SK-N-SH (cell line): Measurements from ENCODE around the gene ASCL2. TPM values are rescaled to one million over a fixed set of nuclear protein-coding genes. Genes with fewer than 3 reads are reported as not detected.

ENCODE experiments used
- CTCF ChIA-PET: fragments of 300-600, 350-600 bp; formaldehyde crosslinking; extraction: SDS; loops from one replicate; lab custom pipeline; 2021; lab: Yijun Ruan, JAX
- POLR2A ChIA-PET: fragments of 350-600 bp; sonication (Branson Sonifier 250); formaldehyde crosslinking; extraction: SDS; loops from one replicate; lab custom pipeline; 2020; ENCODE audit warnings: antibody characterized with exemption, inconsistent platforms; lab: Yijun Ruan, JAX
- DNase-seq: peaks from one replicate; pipeline ENCODE4 v3.0.0; 2012
- H2AFZ ChIP-seq: fragments of 200-600 bp; sonication (generic); 2 replicates; pipeline ENCODE4 v1.8.1; 2016; ENCODE audit warnings: antibody characterized with exemption, mild to moderate bottlenecking, low read depth
- H3F3A ChIP-seq: fragments of 200-600 bp; sonication (generic); replicated peaks from 2 replicates; pipeline ENCODE3; 2016; ENCODE audit warnings: antibody characterized with exemption, mild to moderate bottlenecking; ENCODE audit not compliant: insufficient read depth
- H3K27ac ChIP-seq, 2 experiments: fragments of 200-500 bp in 1 of 2; fragments of 200-600 bp in 1 of 2; sonication (Bioruptor generic) in 1 of 2; sonication (generic), shearing (Covaris generic) in 1 of 2; 2 replicates each; pipeline versions ENCODE4 v1.5.1 to v1.6.1; 2014 to 2016; ENCODE audit warnings: low read depth in 2 of 2, inconsistent platforms in 1 of 2, low read length in 1 of 2, mild to moderate bottlenecking in 1 of 2, mixed read lengths in 1 of 2
- H3K27me3 ChIP-seq: fragments of 200-600 bp; sonication (generic), shearing (Covaris generic); 2 replicates; pipeline ENCODE4 v1.6.1; 2016; ENCODE audit warnings: mixed run types; ENCODE audit not compliant: insufficient read depth
- H3K36me3 ChIP-seq, 2 experiments: fragments of 200-500 bp in 1 of 2; fragments of 200-600 bp in 1 of 2; sonication (Bioruptor generic) in 1 of 2; sonication (generic) in 1 of 2; replicated peaks in 1 of 2; 2 replicates each; pipeline versions ENCODE3 to v1.5.1; 2014 to 2016; ENCODE audit warnings: low read length in 1 of 2, mild to moderate bottlenecking in 1 of 2; ENCODE audit not compliant: insufficient read depth in 2 of 2, control insufficient read depth in 1 of 2
- H3K4me1 ChIP-seq, 2 experiments: fragments of 200-500 bp in 1 of 2; fragments of 200-600 bp in 1 of 2; sonication (Bioruptor generic) in 1 of 2; sonication (generic), shearing (Covaris generic) in 1 of 2; 2 replicates each; pipeline versions ENCODE4 v1.5.1 to v1.6.1; 2014 to 2016; ENCODE audit warnings: low read depth in 1 of 2, low read length in 1 of 2, mixed run types in 1 of 2; ENCODE audit not compliant: insufficient read depth in 2 of 2, control insufficient read depth in 1 of 2
- H3K4me2 ChIP-seq: fragments of 200-600 bp; sonication (generic), shearing (Covaris generic); 2 replicates; pipeline ENCODE4 v1.6.1; 2017; ENCODE audit warnings: mixed run types
- H3K4me3 ChIP-seq, 2 experiments: fragments of 200-500 bp in 1 of 2; fragments of 200-600 bp in 1 of 2; sonication (Bioruptor generic) in 1 of 2; sonication (generic), shearing (Covaris generic) in 1 of 2; 2 replicates each; pipeline versions ENCODE4 v1.5.1 to v1.8.1; 2014 to 2016; ENCODE audit warnings: low read depth in 2 of 2, inconsistent platforms in 1 of 2, low read length in 1 of 2, mild to moderate bottlenecking in 1 of 2, mixed read lengths in 1 of 2, moderate library complexity in 1 of 2
- H3K79me2 ChIP-seq: fragments of 200-600 bp; sonication (generic); 2 replicates; pipeline ENCODE4 v1.8.1; 2017; ENCODE audit warnings: mild to moderate bottlenecking; ENCODE audit not compliant: insufficient read depth
- H3K9ac ChIP-seq: fragments of 200-600 bp; sonication (generic); 2 replicates; pipeline ENCODE4 v1.6.1; 2017; ENCODE audit warnings: mixed run types
- H3K9me2 ChIP-seq: fragments of 200-600 bp; sonication (generic); 2 replicates; pipeline ENCODE4 v1.6.1; 2017; ENCODE audit warnings: mixed run types
- H3K9me3 ChIP-seq: fragments of 200-600 bp; sonication (generic); 2 replicates; pipeline ENCODE4 v1.6.1; 2017; ENCODE audit warnings: mixed run types, mild to moderate bottlenecking, moderate library complexity
- H4K20me1 ChIP-seq: fragments of 200-600 bp; sonication (generic); 2 replicates; pipeline ENCODE4 v1.6.1; 2017; ENCODE audit warnings: mild to moderate bottlenecking, mixed run types; ENCODE audit not compliant: insufficient read depth
- CHD2 ChIP-seq: fragments of 150-350 bp; IDR thresholded peaks from 2 replicates; pipeline ENCODE4 v1.6.1; 2018; ENCODE audit warnings: low read length; ENCODE audit not compliant: partially characterized antibody
- CTCF ChIP-seq: fragments of 200-600 bp; sonication (generic); IDR thresholded peaks from 2 replicates; pipeline ENCODE4 v1.6.1; 2017; ENCODE audit warnings: antibody characterized with exemption, mild to moderate bottlenecking, moderate library complexity
- EP300 ChIP-seq, 2 experiments: IDR thresholded peaks; 2 replicates each; pipeline versions ENCODE4 v1.4.0 to v1.6.1; 2012; ENCODE audit warnings: borderline replicate concordance in 1 of 2, low read depth in 1 of 2, low read length in 1 of 2
- EZH2phosphoT487 ChIP-seq: fragments of 200-600 bp; sonication (generic); IDR thresholded peaks from 2 replicates; pipeline ENCODE4 v1.6.1; 2017; ENCODE audit warnings: low read depth, mixed run types, mild to moderate bottlenecking, antibody characterized with exemption, moderate library complexity, borderline replicate concordance
- FOSL2 ChIP-seq: IDR thresholded peaks from 2 replicates; pipeline ENCODE4 v1.4.0; 2012; ENCODE audit warnings: low read depth, mild to moderate bottlenecking, moderate library complexity, borderline replicate concordance
- FOXM1 ChIP-seq: IDR thresholded peaks from 2 replicates; pipeline ENCODE4 v1.4.0; 2012; ENCODE audit warnings: low read depth, mild to moderate bottlenecking
- GATA2 ChIP-seq: sonication (generic); formaldehyde crosslinking; IDR thresholded peaks from 2 replicates; pipeline ENCODE4 v1.5.0; 2020; ENCODE audit warnings: mild to moderate bottlenecking, missing genetic modification reagents
- MAX ChIP-seq: IDR thresholded peaks from 2 replicates; pipeline ENCODE4 v1.4.0; 2012; ENCODE audit warnings: low read depth
- MEF2A ChIP-seq: IDR thresholded peaks from 2 replicates; pipeline ENCODE4 v1.4.0; 2012; ENCODE audit warnings: low read depth, borderline replicate concordance
- RAD21 ChIP-seq: IDR thresholded peaks from 2 replicates; pipeline ENCODE4 v1.6.1; 2012; ENCODE audit warnings: mild to moderate bottlenecking, low read length
- RXRA ChIP-seq: IDR thresholded peaks from 2 replicates; pipeline ENCODE4 v1.4.0; 2012; ENCODE audit warnings: low read depth, mild to moderate bottlenecking, borderline replicate concordance
- SMC3 ChIP-seq: IDR thresholded peaks from 2 replicates; pipeline ENCODE4 v1.6.1; 2012; ENCODE audit warnings: low read depth, low read length, improper control_type of control experiment
- TAF1 ChIP-seq: IDR thresholded peaks from 2 replicates; pipeline ENCODE4 v1.6.1; 2012; ENCODE audit warnings: low read depth, mild to moderate bottlenecking, low read length, moderate library complexity, borderline replicate concordance
- TCF12 ChIP-seq: IDR thresholded peaks from 2 replicates; pipeline ENCODE4 v1.4.0; 2012
- ZBTB33 ChIP-seq: IDR thresholded peaks from 2 replicates; pipeline ENCODE4 v1.4.0; 2012; ENCODE audit warnings: low read depth, borderline replicate concordance
- WGBS: methylation state at CpG from one replicate; pipeline ENCODE4 v1.1.6; 2017; ENCODE audit warnings: low lambda C conversion rate; 5-methylcytosine and 5-hydroxymethylcytosine counted together
- polyA plus RNA-seq, 3 experiments: library from polyadenylated mRNA; depleted of rRNA; stranded (reverse); fragments of >200 nt; gene quantifications; 2 replicates each; pipeline ENCODE4 v1.2.3, GENCODE V29; 2012

The ASCL2 gene
- polyA plus RNA-seq, 1 of the 3 experiments (the other 2 are of a cell fraction), result not detected

- no peaks in the 10 kb centered on the region for H3K9me3 ChIP-seq
- ChIA-PET POLR2A (no interaction called here), CTCF (interaction anchor here (2.1 kb wide), 1 partner anchor 101 kb away, joined by 7 read pairs; no protein-coding TSS in a partner anchor)
- H2AFZ ChIP-seq, result no peak overlapping the region
- H3K36me3 ChIP-seq, result no peaks in the 10 kb centered on the region
- H3K9me2 ChIP-seq, result no peaks in the 10 kb centered on the region
- no peak overlapping the region for H3K4me3 ChIP-seq
- no peaks in the 10 kb centered on the region for H3K27me3 ChIP-seq
- no peak overlapping the region for H3K9ac ChIP-seq
- no peaks in the 10 kb centered on the region for H4K20me1 ChIP-seq
- H3K4me1 ChIP-seq, result peaks cover 4 to 13% of the 10 kb centered on the region in 2 experiments; a peak in 2 of 4 replicates
- no peak overlapping the region for H3K27ac ChIP-seq
- DNase-seq, result no peak
- no peaks in the 10 kb centered on the region for H3K79me2 ChIP-seq
- H3K4me2 ChIP-seq, result no peak overlapping the region
- 76% methylated on average over 8 of the region's 10 CpGs for WGBS
- no peaks in the 10 kb centered on the region for H3F3A ChIP-seq
- no peak for TF ChIP-seq RXRA
- no peak for TF ChIP-seq EP300 (IDR thresholded peaks at IDR 0.05; ENCODE audit: borderline replicate concordance in 1 of 2, low read depth in 1 of 2, low read length in 1 of 2)
- no peak for TF ChIP-seq RAD21
- no peak for TF ChIP-seq MEF2A
- no peak for TF ChIP-seq ZBTB33
- TF ChIP-seq EZH2phosphoT487, result no peak
- no peak for TF ChIP-seq FOXM1
- TF ChIP-seq FOSL2, result no peak
- TF ChIP-seq SMC3, result no peak
- TF ChIP-seq GATA2, result no peak
These were observed 49.5 kb upstream of the ASCL2 start for GRCh38 chr11:2319791-2320472.

GRCh38 chr11:2318707-2319106 is 48.3 kb upstream of the ASCL2 start:
- no peaks in the 10 kb centered on the region for H3K27me3 ChIP-seq
- no peaks in the 10 kb centered on the region for H3K9me3 ChIP-seq
- no peaks in the 10 kb centered on the region for H3K9me2 ChIP-seq
- H3F3A ChIP-seq, result no peaks in the 10 kb centered on the region
- H3K36me3 ChIP-seq, result no peaks in the 10 kb centered on the region
- no peak overlapping the region for H3K27ac ChIP-seq
- no peaks in the 10 kb centered on the region for H4K20me1 ChIP-seq
- TF ChIP-seq RAD21 (no peak), CHD2 (no peak), EZH2phosphoT487 (no peak), MAX (no peak), TCF12 (no peak), TAF1 (no peak), ZBTB33 (no peak), CTCF (no peak)
- no peak overlapping the region for H2AFZ ChIP-seq
- CTCF ChIA-PET, result interaction anchor here (1.3 to 10.5 kb wide), 3 partner anchors 102 to 213 kb away, joined by 3 to 101 read pairs (median 7); no protein-coding TSS in a partner anchor
- peaks cover 12 to 22% of the 10 kb centered on the region in 2 experiments; a peak in 2 of 4 replicates for H3K4me1 ChIP-seq
- no peak overlapping the region for H3K4me3 ChIP-seq
- 85% methylated on average over 7 of the region's 7 CpGs for WGBS
- H3K79me2 ChIP-seq, result no peaks in the 10 kb centered on the region
- no peak for DNase-seq
- no peak overlapping the region for H3K4me2 ChIP-seq
- POLR2A ChIA-PET, result interaction anchor here (1.1 kb wide), 1 partner anchor 59 kb away, joined by 3 read pairs; no protein-coding TSS in a partner anchor
- no peak overlapping the region for H3K9ac ChIP-seq
